B cell (primary cell): ENCODE data around the gene TIA1. TPM values are rescaled to one million over a fixed set of nuclear protein-coding genes. Genes with fewer than 3 reads are reported as not detected.

Experiments used
- ATAC-seq: fragments of 200-7000 bp; cut with Tn5 transposase; one replicate; pipeline ENCODE4 v1.10.0; 2021; ENCODE audit warnings: low read depth, mild to moderate bottlenecking, moderate number of reproducible peaks, moderate library complexity
- CTCF ChIA-PET: fragments of 350-600 bp; sonication (Branson Sonifier 250); formaldehyde crosslinking; loops from one replicate; lab custom pipeline; 2021; ENCODE audit warnings: antibody characterized with exemption, inconsistent platforms; lab: Charles Lee
- POLR2A ChIA-PET: fragments of 350-600 bp; sonication (Branson Sonifier 250); formaldehyde crosslinking; loops from one replicate; lab custom pipeline; 2021; ENCODE audit warnings: antibody characterized with exemption; lab: Charles Lee
- DNase-seq: peaks from one replicate; pipeline ENCODE4 v3.0.0; 2013
- H2AFZ ChIP-seq: 2 replicates; pipeline ENCODE4 v1.6.1; 2012; ENCODE audit warnings: mild to moderate bottlenecking, low read depth, low read length; ENCODE audit not compliant: insufficient read depth, poor library complexity, severe bottlenecking
- H3K27ac ChIP-seq, 2 donors: 1 replicate in 1 of 2; 2 replicates in 1 of 2; pipeline ENCODE4 v1.5.1; 2012 to 2013; ENCODE audit warnings: low read length in 2 of 2, mild to moderate bottlenecking in 2 of 2, moderate library complexity in 1 of 2
- H3K27me3 ChIP-seq, 4 experiments: fragments of 200-600 bp in 1 of 4; sonication (generic) in 1 of 4; replicated peaks in 1 of 4; 1 replicate in 2 of 4; 2 replicates in 2 of 4; pipeline versions ENCODE4 v1.6.1 to v1.7.0; 2013 to 2016; ENCODE audit warnings: low read length in 3 of 4, mild to moderate bottlenecking in 2 of 4, mixed read lengths in 1 of 4, moderate library complexity in 1 of 4; ENCODE audit not compliant: insufficient read depth in 4 of 4, control insufficient read depth in 3 of 4; ENCODE audit errors: control extremely low read depth in 1 of 4
- H3K36me3 ChIP-seq, 2 experiments: replicated peaks in 1 of 2; 1 replicate in 1 of 2; 2 replicates in 1 of 2; pipeline versions ENCODE4 v1.6.1 to v1.7.1; 2013; ENCODE audit warnings: low read length in 1 of 2; ENCODE audit not compliant: insufficient read depth in 2 of 2, control insufficient read depth in 1 of 2; ENCODE audit errors: control extremely low read depth in 1 of 2, extremely low read depth in 1 of 2
- H3K4me1 ChIP-seq, 2 donors: fragments of 200-600 bp in 1 of 2; sonication (generic) in 1 of 2; 1 replicate in 1 of 2; 2 replicates in 1 of 2; pipeline versions ENCODE4 v1.5.1 to v1.6.1; 2013 to 2017; ENCODE audit warnings: low read length in 2 of 2; ENCODE audit not compliant: control insufficient read depth in 2 of 2, insufficient read depth in 2 of 2
- H3K4me2 ChIP-seq: replicated peaks from 2 replicates; pipeline ENCODE3; 2012; ENCODE audit warnings: mild to moderate bottlenecking, low read depth, low read length; ENCODE audit not compliant: poor library complexity, severe bottlenecking
- H3K4me3 ChIP-seq, 5 experiments: fragments of 200-600 bp in 1 of 5; sonication (generic) in 1 of 5; 1 replicate in 3 of 5; 2 replicates in 2 of 5; pipeline versions ENCODE4 v1.5.1 to v1.7.0; 2011 to 2016; ENCODE audit warnings: low read length in 4 of 5, mild to moderate bottlenecking in 4 of 5, low read depth in 2 of 5, control low read depth in 1 of 5, moderate library complexity in 1 of 5; ENCODE audit not compliant: insufficient read depth in 1 of 5; ENCODE audit errors: control extremely low read depth in 1 of 5, extremely low read depth in 1 of 5
- H3K79me2 ChIP-seq: fragments of 200-600 bp; sonication (generic); one replicate; pipeline ENCODE4 v1.6.0; 2016; ENCODE audit warnings: low read length; ENCODE audit not compliant: control insufficient read depth, insufficient read depth
- H3K9ac ChIP-seq: fragments of 200-600 bp; sonication (generic); 2 replicates; pipeline ENCODE4 v1.6.1; 2017; ENCODE audit warnings: mild to moderate bottlenecking, low read length, moderate library complexity
- H3K9me3 ChIP-seq, 3 donors: one replicate each; pipeline versions ENCODE4 v1.6.1 to v1.7.1; 2013; ENCODE audit warnings: low read length in 2 of 3; ENCODE audit not compliant: control insufficient read depth in 2 of 3, insufficient read depth in 1 of 3; ENCODE audit errors: control extremely low read depth in 1 of 3
- H4K20me1 ChIP-seq: 2 replicates; pipeline ENCODE4 v1.6.0; 2012; ENCODE audit warnings: mild to moderate bottlenecking, low read length; ENCODE audit not compliant: insufficient read depth, control insufficient read depth, poor library complexity, severe bottlenecking
- H3K27ac Mint-ChIP-seq: one replicate; pipeline ENCODE4 v1.8.0; 2021; ENCODE audit warnings: mixed read lengths
- H3K27me3 Mint-ChIP-seq: one replicate; pipeline ENCODE4 v1.8.0; 2021; ENCODE audit warnings: mixed read lengths
- H3K4me1 Mint-ChIP-seq: one replicate; pipeline ENCODE4 v1.8.0; 2021; ENCODE audit warnings: mixed read lengths
- H3K4me3 Mint-ChIP-seq: one replicate; pipeline ENCODE4 v1.8.0; 2021; ENCODE audit warnings: mixed read lengths
- H3K9me3 Mint-ChIP-seq: one replicate; pipeline ENCODE4 v1.8.0; 2022; ENCODE audit warnings: mixed read lengths; ENCODE audit not compliant: insufficient read depth
- EZH2 ChIP-seq: IDR thresholded peaks from 2 replicates; pipeline ENCODE4 v1.6.1; 2012; ENCODE audit warnings: borderline replicate concordance, low read depth, mild to moderate bottlenecking, moderate library complexity, low read length; ENCODE audit not compliant: insufficient read depth, poor library complexity, severe bottlenecking
- WGBS: methylation state at CpG from one replicate; pipeline ENCODE4 v1.1.5; 2013; ENCODE audit warnings: missing lambda C conversion rate; ENCODE audit not compliant: insufficient coverage; 5-methylcytosine and 5-hydroxymethylcytosine counted together
- intact Hi-C: fragments of 100-400 bp; cut with micrococcal nuclease; formaldehyde crosslinking; loops from one replicate; pipeline ENCODE4 v1.10.0; 2022
- polyA plus RNA-seq: library from polyadenylated mRNA; depleted of rRNA; stranded (reverse); fragments of >200 nt; gene quantifications from 2 replicates; pipeline ENCODE4 v1.2.3, GENCODE V29; 2012
- total RNA-seq, 2 donors: library from RNA; stranded (reverse); fragments of 120-200 nt in 1 of 2; gene quantifications; 1 replicate in 1 of 2; 2 replicates in 1 of 2; pipeline versions ENCODE4 v1.2.3 to v1.2.4, GENCODE V29; 2013 to 2022
- TF ChIP-seq, protein P1 (sequence below): fragments of 200-600 bp; IDR thresholded peaks from one replicate; pipeline ENCODE4 v1.8.0; 2022; ENCODE audit warnings: antibody characterized with exemption, mild to moderate bottlenecking

TIA1 gene
- total and polyA plus RNA-seq, 2 donors (not counting 1 experiment from before 2014, with no cell fraction given) = 113 to 214 TPM

DNA sequence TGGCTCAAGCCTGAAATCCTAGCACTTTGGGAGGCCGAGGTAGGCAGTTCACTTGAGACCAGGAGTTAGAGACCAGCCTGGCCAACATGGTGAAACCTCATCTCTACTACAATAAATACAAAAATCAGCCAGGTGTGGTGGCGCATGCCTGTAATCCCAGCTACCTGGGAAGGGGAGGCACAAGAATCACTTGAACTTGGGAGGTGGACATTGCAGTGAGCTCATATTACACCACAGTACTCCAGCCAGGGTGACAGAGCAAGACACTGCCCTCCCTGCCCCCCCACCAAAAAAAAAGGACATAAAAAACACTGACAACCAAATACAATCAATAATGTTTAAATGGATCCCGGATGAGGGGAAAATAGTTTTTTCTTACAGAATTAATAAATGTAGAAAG, 7.8 kb downstream of the TIA1 start:
- Histone ChIP-seq H3K27me3 (no peaks in the 10 kb centered on the region), H2AFZ (no peak overlapping the region), H3K9me3 (no peaks in the 10 kb centered on the region), H4K20me1 (peaks cover 72% of the 10 kb centered on the region), H3K79me2 (peaks cover 100% of the 10 kb centered on the region), H3K36me3 (peaks cover 4 to 28% of the 10 kb centered on the region in 2 experiments), H3K4me3 (no peak overlapping the region), H3K4me2 (no peak overlapping the region), H3K9ac (no peak overlapping the region), H3K27ac (no peak overlapping the region), H3K4me1 (peaks cover 11 to 14% of the 10 kb centered on the region in 2 donors)
- WGBS = no CpG with 5 or more reads among the region's 3 CpGs
- intact Hi-C loops = no loop called here
- TF ChIP-seq, protein P1, sequence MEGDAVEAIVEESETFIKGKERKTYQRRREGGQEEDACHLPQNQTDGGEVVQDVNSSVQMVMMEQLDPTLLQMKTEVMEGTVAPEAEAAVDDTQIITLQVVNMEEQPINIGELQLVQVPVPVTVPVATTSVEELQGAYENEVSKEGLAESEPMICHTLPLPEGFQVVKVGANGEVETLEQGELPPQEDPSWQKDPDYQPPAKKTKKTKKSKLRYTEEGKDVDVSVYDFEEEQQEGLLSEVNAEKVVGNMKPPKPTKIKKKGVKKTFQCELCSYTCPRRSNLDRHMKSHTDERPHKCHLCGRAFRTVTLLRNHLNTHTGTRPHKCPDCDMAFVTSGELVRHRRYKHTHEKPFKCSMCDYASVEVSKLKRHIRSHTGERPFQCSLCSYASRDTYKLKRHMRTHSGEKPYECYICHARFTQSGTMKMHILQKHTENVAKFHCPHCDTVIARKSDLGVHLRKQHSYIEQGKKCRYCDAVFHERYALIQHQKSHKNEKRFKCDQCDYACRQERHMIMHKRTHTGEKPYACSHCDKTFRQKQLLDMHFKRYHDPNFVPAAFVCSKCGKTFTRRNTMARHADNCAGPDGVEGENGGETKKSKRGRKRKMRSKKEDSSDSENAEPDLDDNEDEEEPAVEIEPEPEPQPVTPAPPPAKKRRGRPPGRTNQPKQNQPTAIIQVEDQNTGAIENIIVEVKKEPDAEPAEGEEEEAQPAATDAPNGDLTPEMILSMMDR = no peak
- no peak for TF ChIP-seq EZH2
- ChIA-PET POLR2A (no interaction called here), CTCF (interaction anchor here (1.3 to 1.4 kb wide), 2 partner anchors 53 to 328 kb away, joined by 4 read pairs; partner anchors contain the start of gene SNRPG)
- Mint-ChIP-seq H3K4me1 (peaks cover 33% of the 10 kb centered on the region), H3K27ac (no peak overlapping the region), H3K27me3 (no peaks in the 10 kb centered on the region), H3K9me3 (no peaks in the 10 kb centered on the region), H3K4me3 (no peak overlapping the region)
- ATAC-seq = no peak
- no peak for DNase-seq

DNA sequence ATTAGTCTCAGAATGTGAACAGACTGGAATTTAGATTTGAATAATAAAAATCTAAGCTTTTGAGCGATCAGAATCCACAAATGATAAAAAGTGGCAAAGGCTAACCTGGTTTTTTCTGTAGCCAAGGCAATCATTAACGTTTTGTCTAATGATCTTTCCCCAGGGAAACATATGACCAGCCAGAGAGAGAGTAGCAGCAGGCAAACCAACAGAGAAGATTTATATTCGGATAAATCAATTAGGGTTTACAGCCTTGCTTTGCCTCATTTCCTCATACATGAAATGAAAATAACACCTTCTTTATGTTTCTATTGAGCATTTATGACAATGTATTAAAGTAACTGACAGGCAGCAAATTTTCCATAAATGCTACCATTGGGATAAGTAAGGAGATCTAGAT, 14.5 kb downstream of the TIA1 start:
- H3K27me3 Mint-ChIP-seq = no peaks in the 10 kb centered on the region
- H3K36me3 ChIP-seq = peaks cover 13 to 53% of the 10 kb centered on the region in 2 experiments

More for the DNA sequence above, 14.5 kb downstream of the TIA1 start:
- H2AFZ ChIP-seq = no peak overlapping the region
- Mint-ChIP-seq H3K4me1 (peaks cover 2% of the 10 kb centered on the region), H3K9me3 (no peaks in the 10 kb centered on the region), H3K4me3 (no peak overlapping the region), H3K27ac (no peak overlapping the region)
- no peaks in the 10 kb centered on the region for H3K27me3 ChIP-seq
- WGBS = 93% methylated on average over 2 of the region's 3 CpGs
- no peak overlapping the region for H3K27ac ChIP-seq
- no peak for ATAC-seq
- TF ChIP-seq, protein P1 = no peak
- no peak for TF ChIP-seq EZH2
- no peaks in the 10 kb centered on the region for H3K4me1 ChIP-seq
- H3K4me3 ChIP-seq = no peak overlapping the region
- no peak for DNase-seq
- H3K9me3 ChIP-seq = no peaks in the 10 kb centered on the region
- peaks cover 49% of the 10 kb centered on the region for H3K79me2 ChIP-seq
- H3K9ac ChIP-seq = no peak overlapping the region
- peaks cover 26% of the 10 kb centered on the region for H4K20me1 ChIP-seq
- ChIA-PET CTCF (no interaction called here), POLR2A (no interaction called here)
- intact Hi-C loops = no loop called here
- no peak overlapping the region for H3K4me2 ChIP-seq
